Kidney (tissue), 14 donors: ENCODE data around the gene ZBED3. TPM values are rescaled to one million over a fixed set of nuclear protein-coding genes. Genes with fewer than 3 reads are reported as not detected.

ENCODE experiments used
- DNase-seq, 5 donors: peaks; one replicate each; pipeline ENCODE4 v3.0.0-alpha.2; 2013 to 2020
- FAIRE-seq: peaks from 2 replicates; lab custom pipeline; 2012; peaks lifted over from hg19 to GRCh38; lab: Jason Lieb, UNC
- H3K27ac ChIP-seq, 2 donors: one replicate each; pipeline ENCODE4 v1.7.0; 2013; ENCODE audit warnings: low read depth in 2 of 2, low read length in 2 of 2, inconsistent platforms in 1 of 2
- H3K27me3 ChIP-seq: one replicate; pipeline ENCODE4 v1.7.1; 2013; ENCODE audit warnings: low read length, inconsistent platforms; ENCODE audit not compliant: control insufficient read depth, insufficient read depth
- H3K36me3 ChIP-seq, 3 donors: one replicate each; pipeline versions ENCODE4 v1.7.0 to v1.7.1; 2013; ENCODE audit warnings: low read length in 3 of 3, control low read depth in 1 of 3, inconsistent platforms in 1 of 3; ENCODE audit not compliant: insufficient read depth in 3 of 3, control insufficient read depth in 2 of 3
- H3K4me1 ChIP-seq, 3 donors: one replicate each; pipeline versions ENCODE4 v1.7.0 to v1.7.1; 2013; ENCODE audit warnings: low read length in 3 of 3, inconsistent platforms in 1 of 3, low read depth in 1 of 3; ENCODE audit not compliant: control insufficient read depth in 2 of 3, insufficient read depth in 2 of 3
- H3K4me3 ChIP-seq, 3 donors: one replicate each; pipeline versions ENCODE4 v1.7.0 to v1.8.1; 2013; ENCODE audit warnings: low read length in 3 of 3, control low read depth in 1 of 3, inconsistent platforms in 1 of 3
- H3K9ac ChIP-seq, 3 donors: one replicate each; pipeline versions ENCODE4 v1.7.0 to v1.7.1; 2013; ENCODE audit warnings: low read length in 3 of 3, control low read depth in 1 of 3, inconsistent platforms in 1 of 3
- H3K9me3 ChIP-seq, 3 donors: one replicate each; pipeline versions ENCODE4 v1.7.0 to v1.7.1; 2013; ENCODE audit warnings: low read length in 3 of 3, control low read depth in 1 of 3, inconsistent platforms in 1 of 3; ENCODE audit not compliant: control insufficient read depth in 2 of 3, insufficient read depth in 1 of 3
- intact Hi-C: fragments of 100-400 bp; cut with DNase I; formaldehyde crosslinking; loops from one replicate; pipeline ENCODE4 v1.11.1; 2022
- polyA plus RNA-seq: library from polyadenylated mRNA; stranded (reverse); fragments of 350-450 nt; fragmentation: Illumina TruSeq; extraction: RNeasy Lipid Tissue Mini Kit (QIAGEN cat#74804); gene quantifications from one replicate; pipeline ENCODE4 v1.2.3, GENCODE V29; 2014; ENCODE audit warnings: low read depth, low replicate concordance; ENCODE audit not compliant: insufficient read depth
- total RNA-seq: library from RNA; stranded (reverse); fragmentation: NEBNext Ultra II Directional; extraction: Animal tissue kit (Norgen Biotek cat#: 25700); gene quantifications from one replicate; pipeline ENCODE4 v1.2.1, GENCODE V29; 2021
- TF ChIP-seq, protein P1 (sequence below): IDR thresholded peaks from 3 replicates; pipeline ENCODE4 v1.5.1; 2012; ENCODE audit warnings: mild to moderate bottlenecking, moderate library complexity, borderline replicate concordance; ENCODE audit not compliant: insufficient read depth; ENCODE audit errors: extremely low read depth
- donor health status: control.
- donor health status: control.
- donor health status: control.
- donor health status: control.
- donor health status: control.
- donor health status: DM: yes; HTN: yes; CAD: no.
- donor health status: Normal renal cell carcinoma (clear cell type).

ZBED3 gene
- total and polyA plus RNA-seq, 2 donors from 2014 or later = 8.9 to 20.7 TPM

DNA sequence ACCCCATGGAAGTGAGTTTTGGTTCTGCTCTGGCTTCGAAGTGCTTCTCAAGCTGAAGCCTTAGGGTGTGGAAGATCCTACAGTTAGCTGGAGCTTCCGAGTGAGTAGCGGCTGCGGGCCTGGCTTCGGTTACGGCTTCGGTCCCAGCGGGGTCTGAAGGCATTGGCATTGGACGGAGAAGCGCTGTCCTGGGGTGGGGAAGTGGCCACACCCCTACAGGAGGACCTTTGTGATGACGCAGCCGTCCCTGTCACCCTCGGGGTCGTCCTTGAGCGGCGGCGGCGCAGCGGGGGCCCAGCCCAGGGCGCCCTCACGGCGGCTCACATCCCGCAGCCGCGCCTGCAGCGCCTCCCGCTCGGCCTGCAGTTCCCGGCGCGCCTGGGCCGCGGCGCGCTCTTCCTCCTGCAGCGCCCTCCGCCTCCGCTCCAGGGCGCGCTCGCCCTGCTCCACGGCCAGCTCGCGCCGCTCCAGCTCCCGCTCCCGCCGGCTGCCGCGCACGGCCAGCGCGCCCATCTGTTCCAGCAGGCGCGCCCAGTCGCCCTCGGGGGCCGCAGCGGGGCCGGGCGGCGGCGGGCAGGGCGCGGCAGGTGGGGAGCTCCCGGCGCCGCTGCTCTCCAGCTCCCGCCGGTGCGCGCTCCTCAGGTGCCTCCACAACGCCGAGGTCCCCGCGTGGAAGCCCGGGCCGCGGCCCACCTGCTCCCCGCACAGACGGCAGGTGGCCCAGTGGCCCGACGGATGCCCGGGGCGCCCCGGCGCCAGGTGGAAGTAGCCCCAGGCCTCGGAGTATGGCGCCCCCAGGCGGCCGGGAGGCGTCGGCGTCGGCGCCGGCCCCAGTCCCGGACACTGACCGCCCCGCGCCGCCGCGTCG is 9.9 kb downstream of the ZBED3 start:
- TF ChIP-seq, protein P1, sequence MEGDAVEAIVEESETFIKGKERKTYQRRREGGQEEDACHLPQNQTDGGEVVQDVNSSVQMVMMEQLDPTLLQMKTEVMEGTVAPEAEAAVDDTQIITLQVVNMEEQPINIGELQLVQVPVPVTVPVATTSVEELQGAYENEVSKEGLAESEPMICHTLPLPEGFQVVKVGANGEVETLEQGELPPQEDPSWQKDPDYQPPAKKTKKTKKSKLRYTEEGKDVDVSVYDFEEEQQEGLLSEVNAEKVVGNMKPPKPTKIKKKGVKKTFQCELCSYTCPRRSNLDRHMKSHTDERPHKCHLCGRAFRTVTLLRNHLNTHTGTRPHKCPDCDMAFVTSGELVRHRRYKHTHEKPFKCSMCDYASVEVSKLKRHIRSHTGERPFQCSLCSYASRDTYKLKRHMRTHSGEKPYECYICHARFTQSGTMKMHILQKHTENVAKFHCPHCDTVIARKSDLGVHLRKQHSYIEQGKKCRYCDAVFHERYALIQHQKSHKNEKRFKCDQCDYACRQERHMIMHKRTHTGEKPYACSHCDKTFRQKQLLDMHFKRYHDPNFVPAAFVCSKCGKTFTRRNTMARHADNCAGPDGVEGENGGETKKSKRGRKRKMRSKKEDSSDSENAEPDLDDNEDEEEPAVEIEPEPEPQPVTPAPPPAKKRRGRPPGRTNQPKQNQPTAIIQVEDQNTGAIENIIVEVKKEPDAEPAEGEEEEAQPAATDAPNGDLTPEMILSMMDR = peak; percentile 62
- peaks cover under 1 to 5% (median 5%) of the 10 kb centered on the region in 3 donors for H3K36me3 ChIP-seq
- no peaks in the 10 kb centered on the region for H3K9me3 ChIP-seq
- FAIRE-seq (no peak), DNase-seq (peak; percentile 78 to 90 (median 88))
- peak overlapping the region in 1 of 2 donors; percentile 41 for H3K27ac ChIP-seq
- intact Hi-C loops = no loop called here
- H3K4me3 ChIP-seq = peak overlapping the region in 1 of 3 donors; percentile 50
- peaks cover 0 to 6% (median 4%) of the 10 kb centered on the region in 3 donors for H3K4me1 ChIP-seq
- no peaks in the 10 kb centered on the region for H3K27me3 ChIP-seq
- H3K9ac ChIP-seq = peak overlapping the region in 1 of 3 donors; percentile 29

DNA sequence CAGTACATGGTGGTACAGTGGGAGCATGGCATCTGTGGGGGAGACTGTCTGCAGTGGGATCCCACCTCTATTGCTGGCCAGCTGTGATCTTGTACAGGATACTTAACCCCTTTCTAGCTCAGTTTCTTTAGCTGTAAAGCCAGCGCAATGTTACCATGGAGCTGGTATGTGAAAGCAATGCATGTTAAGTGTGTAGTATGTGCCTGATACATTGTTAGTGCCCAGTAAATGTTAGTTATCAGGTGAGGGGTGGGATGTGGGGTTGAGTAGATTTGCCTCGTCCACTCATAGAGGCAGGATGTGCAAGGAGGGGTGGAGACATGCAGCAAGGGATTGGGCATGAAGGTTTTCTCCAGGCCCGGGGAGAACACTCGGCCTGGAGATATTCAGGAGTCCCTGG is 12.3 kb downstream of the ZBED3 start:
- peaks cover 2 to 5% (median 4%) of the 10 kb centered on the region in 3 donors for H3K36me3 ChIP-seq
- no peak overlapping the region for H3K27ac ChIP-seq
- no peak overlapping the region for H3K4me3 ChIP-seq
- peaks cover 0 to 6% (median 4%) of the 10 kb centered on the region in 3 donors for H3K4me1 ChIP-seq
- TF ChIP-seq, protein P1 = no peak
- FAIRE-seq (no peak), DNase-seq (no peak)
- no peaks in the 10 kb centered on the region for H3K27me3 ChIP-seq
- intact Hi-C loops = no loop called here
- H3K9me3 ChIP-seq = no peaks in the 10 kb centered on the region
- no peak overlapping the region for H3K9ac ChIP-seq

DNA sequence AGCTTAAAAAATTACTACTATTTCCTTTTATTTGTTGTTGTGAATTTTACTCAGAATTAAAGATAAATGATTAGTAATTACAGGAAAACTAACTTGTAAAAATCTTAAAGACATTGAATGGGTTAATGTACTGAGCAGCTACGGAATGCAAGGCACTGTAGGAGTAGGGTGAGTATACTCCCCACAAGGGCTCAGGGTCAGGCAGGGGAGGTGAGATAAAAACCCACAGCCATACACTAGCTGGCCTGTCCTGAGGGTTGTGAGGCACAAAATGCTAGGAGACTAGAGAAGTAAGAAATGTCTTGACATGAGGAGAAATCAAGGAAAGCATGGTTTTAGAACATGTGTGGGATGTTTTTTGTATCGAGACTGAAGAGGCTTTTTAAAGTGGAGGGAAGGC is 13.4 kb downstream of the ZBED3 start:
- no peaks in the 10 kb centered on the region for H3K9me3 ChIP-seq
- no peak overlapping the region for H3K4me3 ChIP-seq
- intact Hi-C loops = no loop called here
- no peak overlapping the region for H3K9ac ChIP-seq
- FAIRE-seq = no peak
- H3K27ac ChIP-seq = no peak overlapping the region
- TF ChIP-seq, protein P1 = no peak
- H3K36me3 ChIP-seq = peaks cover 2 to 5% (median 5%) of the 10 kb centered on the region in 3 donors
- peaks cover 0 to 6% (median 4%) of the 10 kb centered on the region in 3 donors for H3K4me1 ChIP-seq
- no peaks in the 10 kb centered on the region for H3K27me3 ChIP-seq
- DNase-seq = no peak
